Psoas muscle (tissue), 8 donors: ENCODE data around the gene C12orf57. TPM values are rescaled to one million over a fixed set of nuclear protein-coding genes. Genes with fewer than 3 reads are reported as not detected.

Source experiments
- ATAC-seq, 4 donors: fragments of 200-7000 bp; cut with Tn5 transposase; one replicate each; pipeline ENCODE4 v1.9.1; 2020; ENCODE audit warnings: moderate library complexity in 3 of 4, mild to moderate bottlenecking in 2 of 4
- DNase-seq, 2 donors: peaks; one replicate each; pipeline ENCODE4 v3.0.0-alpha.2; 2020
- H3K27ac ChIP-seq: fragments of 200-600 bp; one replicate; pipeline ENCODE4 v1.8.0; 2022
- H3K27me3 ChIP-seq, 3 donors: fragments of 200-600 bp in 1 of 3; one replicate each; pipeline versions ENCODE4 v1.6.1 to v1.8.0; 2013 to 2022; ENCODE audit warnings: low read length in 2 of 3, mild to moderate bottlenecking in 2 of 3, moderate library complexity in 1 of 3; ENCODE audit not compliant: insufficient read depth in 3 of 3
- H3K36me3 ChIP-seq, 2 donors: fragments of 200-600 bp in 1 of 2; one replicate each; pipeline versions ENCODE4 v1.6.1 to v1.8.0; 2013 to 2022; ENCODE audit warnings: low read depth in 1 of 2, mild to moderate bottlenecking in 1 of 2, moderate library complexity in 1 of 2; ENCODE audit not compliant: insufficient read depth in 1 of 2
- H3K4me1 ChIP-seq: fragments of 200-600 bp; one replicate; pipeline ENCODE4 v1.8.0; 2022
- H3K4me3 ChIP-seq: fragments of 200-600 bp; one replicate; pipeline ENCODE4 v1.8.0; 2022; ENCODE audit warnings: mild to moderate bottlenecking
- H3K9me3 ChIP-seq: fragments of 200-600 bp; one replicate; pipeline ENCODE4 v1.8.0; 2022
- WGBS, 3 donors: extraction: QIAGEN DNeasy Blood & Tissue Kit; methylation state at CpG; one replicate each; pipeline versions ENCODE4 v1.1.6 to v1.1.7; 2013; 5-methylcytosine and 5-hydroxymethylcytosine counted together
- intact Hi-C, 2 donors: fragments of 100-400 bp; cut with DNase I; formaldehyde crosslinking; loops; one replicate each; pipeline versions ENCODE4 v1.11.0 to v1.14.2; 2022
- polyA plus RNA-seq, 3 donors: library from polyadenylated mRNA; stranded (reverse); fragments of 200-250 nt; gene quantifications; one replicate each; pipeline ENCODE4 v1.2.3, GENCODE V29; 2013
- total RNA-seq, 4 donors: library from RNA; stranded (reverse); fragmentation: NEBNext Ultra II Directional in 2 of 4; extraction: Animal tissue kit (Norgen Biotek cat#: 25700) in 2 of 4; gene quantifications; one replicate each; pipeline versions ENCODE4 v1.2.1 to v1.2.4, GENCODE V29; 2021 to 2023
- TF ChIP-seq, protein P1 (sequence below): fragments of 200-600 bp; IDR thresholded peaks from one replicate; pipeline ENCODE4 v1.8.0; 2022; ENCODE audit warnings: antibody characterized with exemption
- donor health status: healthy with polysubstance abuse.
- donor health status: DM: no; HTN: no; CAD: no; lungs with moderate emphysema.
- donor health status: Bipolar disorder and iron deficiency.
- donor health status: healthy.
- donor health status: DM: yes; HTN: yes; CAD: no.
- donor health status: DM: no; HTN: no; CAD: no.
- donor health status: DM: no; HTN: no; CAD: no.
- donor health status: DM: yes; HTN: yes; CAD: no.

C12orf57 gene
- total and polyA plus RNA-seq, 7 donors = 80.4 to 269 (median 110) TPM

- H3K4me3 ChIP-seq = peak within 1 kb of the TSS; percentile 68
- H3K27me3 ChIP-seq = peaks cover 0 to 20% (median 17%) of the 10 kb centered on the region in 3 donors
- intact Hi-C loops = no loop called here
- WGBS, 3 donors = 0 to 1% (median 1%) methylated on average over 33 to 68 of the region's 68 CpGs
- peak within 1 kb of the TSS; percentile 50 for H3K27ac ChIP-seq
- no peaks in the 10 kb centered on the region for H3K36me3 ChIP-seq
- TF ChIP-seq, protein P1, sequence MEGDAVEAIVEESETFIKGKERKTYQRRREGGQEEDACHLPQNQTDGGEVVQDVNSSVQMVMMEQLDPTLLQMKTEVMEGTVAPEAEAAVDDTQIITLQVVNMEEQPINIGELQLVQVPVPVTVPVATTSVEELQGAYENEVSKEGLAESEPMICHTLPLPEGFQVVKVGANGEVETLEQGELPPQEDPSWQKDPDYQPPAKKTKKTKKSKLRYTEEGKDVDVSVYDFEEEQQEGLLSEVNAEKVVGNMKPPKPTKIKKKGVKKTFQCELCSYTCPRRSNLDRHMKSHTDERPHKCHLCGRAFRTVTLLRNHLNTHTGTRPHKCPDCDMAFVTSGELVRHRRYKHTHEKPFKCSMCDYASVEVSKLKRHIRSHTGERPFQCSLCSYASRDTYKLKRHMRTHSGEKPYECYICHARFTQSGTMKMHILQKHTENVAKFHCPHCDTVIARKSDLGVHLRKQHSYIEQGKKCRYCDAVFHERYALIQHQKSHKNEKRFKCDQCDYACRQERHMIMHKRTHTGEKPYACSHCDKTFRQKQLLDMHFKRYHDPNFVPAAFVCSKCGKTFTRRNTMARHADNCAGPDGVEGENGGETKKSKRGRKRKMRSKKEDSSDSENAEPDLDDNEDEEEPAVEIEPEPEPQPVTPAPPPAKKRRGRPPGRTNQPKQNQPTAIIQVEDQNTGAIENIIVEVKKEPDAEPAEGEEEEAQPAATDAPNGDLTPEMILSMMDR = no peak
- no peaks in the 10 kb centered on the region for H3K9me3 ChIP-seq
- H3K4me1 ChIP-seq = no peaks in the 10 kb centered on the region
- DNase-seq = peak; percentile 83 to 86
- peak; percentile 85 to 93 (median 90) for ATAC-seq
Observed at GRCh38 chr12:6914246-6914946, 29.4 kb upstream of the C12orf57 start, which contains the start of gene ENO2. Gene ENO2 (plus strand): TSS chr12:6914580. CDS start chr12:6915833, 1,253 bp downstream.

- TF ChIP-seq, protein P1 = no peak
- 22 to 29% (median 26%) methylated on average over 26 to 29 of the region's 29 CpGs for WGBS, 3 donors
- Histone ChIP-seq H3K27me3 (peaks cover 0 to 20% (median 17%) of the 10 kb centered on the region in 3 donors), H3K4me1 (no peaks in the 10 kb centered on the region), H3K36me3 (no peaks in the 10 kb centered on the region), H3K9me3 (no peaks in the 10 kb centered on the region), H3K4me3 (peak overlapping the region; percentile 68), H3K27ac (peak overlapping the region; percentile 7)
- DNase-seq (no peak), ATAC-seq (peak in 1 of 4 donors; percentile 5)
- intact Hi-C loops = no loop called here
Observed at GRCh38 chr12:6914947-6915788, 28.7 kb upstream of the C12orf57 start.

DNA sequence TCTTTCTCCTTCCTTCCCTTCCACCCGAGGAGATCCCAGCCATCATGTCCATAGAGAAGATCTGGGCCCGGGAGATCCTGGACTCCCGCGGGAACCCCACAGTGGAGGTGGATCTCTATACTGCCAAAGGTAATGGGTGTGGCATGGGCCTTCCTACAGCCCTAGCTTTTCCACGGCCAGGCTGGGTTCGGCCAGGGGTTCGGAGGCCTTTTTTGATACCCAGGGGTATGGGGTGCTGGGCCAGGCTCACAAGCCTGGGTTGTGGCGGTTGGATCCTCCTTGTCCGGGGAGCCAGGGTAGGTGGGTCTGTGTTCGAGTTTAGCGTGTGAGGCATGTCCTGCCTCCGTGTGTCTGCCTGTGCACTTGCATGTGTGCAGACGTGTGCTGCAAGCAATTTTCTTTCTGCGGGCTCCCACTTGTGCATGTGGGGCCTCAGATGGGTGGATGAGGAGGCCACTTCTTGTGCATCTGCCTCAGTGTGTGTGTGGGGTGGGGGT lies 28.0 kb upstream of the C12orf57 start:
- WGBS, 3 donors = 82 to 87% (median 83%) methylated on average over 14 of the region's 14 CpGs
- ATAC-seq (no peak), DNase-seq (no peak)
- TF ChIP-seq, protein P1 = no peak
- no peaks in the 10 kb centered on the region for H3K36me3 ChIP-seq
- intact Hi-C loops = no loop called here
- no peaks in the 10 kb centered on the region for H3K4me1 ChIP-seq
- H3K27ac ChIP-seq = no peak overlapping the region
- no peaks in the 10 kb centered on the region for H3K9me3 ChIP-seq
- no peak overlapping the region for H3K4me3 ChIP-seq
- H3K27me3 ChIP-seq = peaks cover 0 to 20% (median 17%) of the 10 kb centered on the region in 3 donors

DNA sequence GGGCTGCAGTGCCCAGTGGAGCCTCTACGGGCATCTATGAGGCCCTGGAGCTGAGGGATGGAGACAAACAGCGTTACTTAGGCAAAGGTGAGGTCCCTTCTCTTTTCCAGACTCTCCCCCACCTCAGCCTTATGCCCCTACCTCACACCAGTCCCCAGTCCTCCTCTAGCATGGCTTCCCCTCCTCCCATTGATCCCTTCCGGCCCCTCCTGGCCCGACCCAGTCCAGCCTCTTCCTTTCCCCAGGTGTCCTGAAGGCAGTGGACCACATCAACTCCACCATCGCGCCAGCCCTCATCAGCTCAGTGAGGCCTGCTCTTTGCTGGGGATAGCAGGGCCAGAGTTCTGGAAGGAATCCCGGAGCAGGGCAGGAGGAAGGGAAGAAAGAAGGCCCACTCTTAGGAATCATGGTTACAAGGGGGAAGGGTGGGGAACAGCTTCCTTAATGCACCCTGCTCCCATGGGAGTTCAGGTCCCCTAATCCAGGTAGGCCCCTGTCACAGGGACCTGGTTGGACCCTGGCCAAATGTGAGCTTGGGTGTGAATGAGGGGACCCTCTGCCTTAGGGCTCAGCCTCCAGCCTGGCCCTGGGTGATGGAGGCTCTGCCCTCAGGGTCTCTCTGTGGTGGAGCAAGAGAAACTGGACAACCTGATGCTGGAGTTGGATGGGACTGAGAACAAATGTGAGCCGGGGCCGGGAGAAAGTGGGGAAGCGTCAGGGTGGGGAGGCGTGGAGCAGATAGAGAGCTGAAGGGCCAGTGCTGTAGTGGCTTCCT lies 27.2 kb upstream of the C12orf57 start:
- intact Hi-C loops = no loop called here
- Histone ChIP-seq H3K27ac (no peak overlapping the region), H3K36me3 (no peaks in the 10 kb centered on the region), H3K4me3 (no peak overlapping the region), H3K4me1 (no peaks in the 10 kb centered on the region), H3K27me3 (peaks cover 0 to 20% (median 17%) of the 10 kb centered on the region in 3 donors), H3K9me3 (no peaks in the 10 kb centered on the region)
- DNase-seq = no peak
- no peak for ATAC-seq
- 87 to 91% (median 90%) methylated on average over 11 of the region's 11 CpGs for WGBS, 3 donors
- TF ChIP-seq, protein P1 = no peak
